Measurements from ENCODE around the gene CST5.
"Not testable (repeated sequence)": the region's sequence is repeated elsewhere in the genome, so short reads cannot be mapped to it uniquely, and the experiment has no call there.

CST5 gene

GRCh38 chr20:23889775-23890187, 10.2 kb upstream of the CST5 start:
- peak; percentile 32 for DNase-seq (ENCODE audit: low spot score)

GRCh38 chr20:23887856-23888255, 8.3 kb upstream of the CST5 start:
- DNase-seq (ENCODE audit: low spot score), result no peak

- DNase-seq (ENCODE audit: low spot score), result no peak
Observed at GRCh38 chr20:23884771-23885162, 5.2 kb upstream of the CST5 start.

GRCh38 chr20:23884136-23884770, 4.7 kb upstream of the CST5 start:
- no peak for DNase-seq (ENCODE audit: low spot score)

- DNase-seq (ENCODE audit: low spot score), result no peak
Observed at GRCh38 chr20:23881371-23881770, 1.8 kb upstream of the CST5 start.

GRCh38 chr20:23880417-23880816, 869 bp upstream of the CST5 start:
- DNase-seq (ENCODE audit: low spot score), result no peak

GRCh38 chr20:23879811-23880374, 345 bp upstream of the CST5 start:
- DNase-seq (ENCODE audit: low spot score), result no peak

GRCh38 chr20:23878787-23879186, 761 bp downstream of the CST5 start:
- DNase-seq (ENCODE audit: low spot score), result no peak

- DNase-seq (ENCODE audit: low spot score), result not testable (repeated sequence)
Observed at GRCh38 chr20:23878016-23878542, 1.5 kb downstream of the CST5 start.

GRCh38 chr20:23877524-23877923, 2.0 kb downstream of the CST5 start:
- no peak for DNase-seq (ENCODE audit: low spot score)

GRCh38 chr20:23875606-23876237, 3.8 kb downstream of the CST5 start:
- no peak for DNase-seq (ENCODE audit: low spot score)

- DNase-seq (ENCODE audit: low spot score), result no peak
Observed at GRCh38 chr20:23874747-23875146, 4.8 kb downstream of the CST5 start.

GRCh38 chr20:23873370-23874015, 6.1 kb downstream of the CST5 start:
- no peak for DNase-seq (ENCODE audit: low spot score)

- DNase-seq (ENCODE audit: low spot score), result no peak
Observed at GRCh38 chr20:23872065-23872464, 7.5 kb downstream of the CST5 start.

- DNase-seq (ENCODE audit: low spot score), result no peak
Observed at GRCh38 chr20:23870461-23870860, 9.1 kb downstream of the CST5 start.

- no peak for DNase-seq (ENCODE audit: low spot score)
Observed at GRCh38 chr20:23869520-23869919, 10.0 kb downstream of the CST5 start.

- no peak for DNase-seq (ENCODE audit: low spot score)
Observed at GRCh38 chr20:23868321-23868720, 11.2 kb downstream of the CST5 start.

- DNase-seq (ENCODE audit: low spot score), result no peak
Observed at GRCh38 chr20:23867152-23867776, 12.3 kb downstream of the CST5 start.

- DNase-seq (ENCODE audit: low spot score), result not testable (repeated sequence)
Observed at GRCh38 chr20:23860771-23861170, 18.8 kb downstream of the CST5 start.

- DNase-seq (ENCODE audit: low spot score), result no peak
Observed at GRCh38 chr20:23857962-23858595, 21.5 kb downstream of the CST5 start.

GRCh38 chr20:23856736-23857135, 22.8 kb downstream of the CST5 start:
- no peak for DNase-seq (ENCODE audit: low spot score)

- DNase-seq (ENCODE audit: low spot score), result no peak
Observed at GRCh38 chr20:23856226-23856625, 23.3 kb downstream of the CST5 start.
